Fibroblast of pulmonary artery (primary cell): ENCODE data around the gene NDFIP2.

ENCODE experiments used
- DNase-seq: peaks from one replicate; pipeline ENCODE4 v3.0.0-alpha.2; 2010; ENCODE audit warnings: low read depth
- H3K4me3 ChIP-seq: replicated peaks from 2 replicates; pipeline ENCODE4 v1.5.1; 2011; ENCODE audit warnings: low read depth, mild to moderate bottlenecking, control low read depth, low read length, moderate library complexity
- TF ChIP-seq, protein P1 (sequence below): IDR thresholded peaks from 2 replicates; pipeline ENCODE4 v1.5.1; 2011; ENCODE audit warnings: mild to moderate bottlenecking, control low read depth, low read length, inconsistent platforms; ENCODE audit errors: missing control alignments

NDFIP2 gene

GRCh38 chr13:79540504-79540903 lies 59.5 kb downstream of the NDFIP2 start:
- H3K4me3 ChIP-seq, result no peak overlapping the region
- no peak for DNase-seq
- TF ChIP-seq, protein P1, sequence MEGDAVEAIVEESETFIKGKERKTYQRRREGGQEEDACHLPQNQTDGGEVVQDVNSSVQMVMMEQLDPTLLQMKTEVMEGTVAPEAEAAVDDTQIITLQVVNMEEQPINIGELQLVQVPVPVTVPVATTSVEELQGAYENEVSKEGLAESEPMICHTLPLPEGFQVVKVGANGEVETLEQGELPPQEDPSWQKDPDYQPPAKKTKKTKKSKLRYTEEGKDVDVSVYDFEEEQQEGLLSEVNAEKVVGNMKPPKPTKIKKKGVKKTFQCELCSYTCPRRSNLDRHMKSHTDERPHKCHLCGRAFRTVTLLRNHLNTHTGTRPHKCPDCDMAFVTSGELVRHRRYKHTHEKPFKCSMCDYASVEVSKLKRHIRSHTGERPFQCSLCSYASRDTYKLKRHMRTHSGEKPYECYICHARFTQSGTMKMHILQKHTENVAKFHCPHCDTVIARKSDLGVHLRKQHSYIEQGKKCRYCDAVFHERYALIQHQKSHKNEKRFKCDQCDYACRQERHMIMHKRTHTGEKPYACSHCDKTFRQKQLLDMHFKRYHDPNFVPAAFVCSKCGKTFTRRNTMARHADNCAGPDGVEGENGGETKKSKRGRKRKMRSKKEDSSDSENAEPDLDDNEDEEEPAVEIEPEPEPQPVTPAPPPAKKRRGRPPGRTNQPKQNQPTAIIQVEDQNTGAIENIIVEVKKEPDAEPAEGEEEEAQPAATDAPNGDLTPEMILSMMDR, result no peak

DNA sequence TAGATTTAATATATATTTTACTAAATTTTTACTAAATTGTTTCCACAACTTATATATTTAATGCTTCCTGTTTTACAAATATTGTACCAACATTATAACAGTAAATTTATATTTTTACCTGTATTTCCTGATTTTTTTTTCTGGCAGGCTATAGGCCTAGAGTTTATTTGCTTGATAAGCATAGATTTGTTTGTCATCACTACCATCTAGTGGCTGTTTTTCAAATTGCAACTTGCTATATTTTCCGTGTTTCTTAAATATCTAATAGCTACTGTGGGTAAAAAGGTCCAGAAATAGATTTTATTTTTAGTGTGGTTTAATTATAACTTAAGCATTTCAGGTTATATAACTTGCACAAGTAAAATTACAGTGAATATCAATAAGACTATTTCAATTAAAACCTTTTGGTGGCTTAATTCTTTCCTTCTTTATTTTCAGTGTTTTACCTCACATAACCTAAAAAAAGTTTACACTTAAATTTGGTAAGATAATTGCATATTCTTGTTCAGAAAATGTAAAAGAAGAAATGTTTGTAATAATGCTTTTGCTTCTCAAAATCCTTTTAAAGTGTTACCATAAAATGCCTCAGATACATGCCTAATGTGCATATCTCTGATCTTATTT lies 60.6 kb downstream of the NDFIP2 start:
- DNase-seq, result peak; percentile 87
- H3K4me3 ChIP-seq, result no peak overlapping the region
- TF ChIP-seq, protein P1, result peak; percentile 66

GRCh38 chr13:79543883-79544282 lies 62.9 kb downstream of the NDFIP2 start:
- H3K4me3 ChIP-seq, result no peak overlapping the region
- TF ChIP-seq, protein P1, result no peak
- no peak for DNase-seq

DNA sequence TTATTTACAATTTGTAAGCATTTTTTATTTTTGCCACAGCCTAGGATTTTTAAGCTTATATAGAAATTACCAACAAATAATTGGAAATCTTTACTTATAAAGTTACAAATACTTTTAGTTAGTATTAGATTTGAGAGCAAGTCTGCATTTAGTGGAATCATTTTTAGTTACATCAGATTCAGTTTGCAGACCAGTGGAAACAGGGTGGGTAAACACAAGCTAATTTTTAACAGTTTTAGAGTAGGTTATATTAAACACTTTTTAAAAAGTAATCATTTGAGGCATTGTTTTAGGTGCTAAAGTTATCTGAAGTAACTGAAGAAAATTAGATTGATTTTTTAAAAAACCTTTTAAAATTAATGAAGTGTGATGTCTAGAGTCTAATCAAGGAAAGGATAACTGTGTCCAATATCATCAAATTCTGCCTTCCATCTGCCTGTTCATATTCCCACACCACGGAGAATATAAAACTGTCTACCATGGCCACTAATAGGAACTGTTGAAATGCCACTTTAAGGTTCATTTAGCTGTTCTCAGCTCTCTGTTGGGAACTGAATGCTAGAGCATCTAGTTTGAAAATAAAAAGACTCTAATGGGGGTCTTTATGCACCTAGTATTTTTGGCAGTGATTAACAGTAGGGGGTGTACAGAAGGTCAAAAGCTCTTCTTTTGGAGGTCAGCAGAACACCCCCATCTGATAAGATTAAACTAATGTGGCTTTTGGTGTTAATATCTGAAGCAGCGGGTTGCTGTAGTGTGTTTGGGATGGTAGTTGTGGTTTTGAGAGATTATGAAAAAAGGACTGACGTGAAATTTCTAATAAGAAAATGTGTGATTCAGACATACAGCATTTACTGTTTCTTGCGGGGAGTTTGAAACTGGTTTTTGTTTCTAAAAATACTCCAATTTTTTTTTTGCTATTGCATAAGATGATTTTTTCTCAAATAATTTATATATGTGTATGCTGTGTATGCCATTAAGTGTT lies 66.5 kb downstream of the NDFIP2 start:
- no peak for DNase-seq
- TF ChIP-seq, protein P1, result no peak
- H3K4me3 ChIP-seq, result no peak overlapping the region

DNA sequence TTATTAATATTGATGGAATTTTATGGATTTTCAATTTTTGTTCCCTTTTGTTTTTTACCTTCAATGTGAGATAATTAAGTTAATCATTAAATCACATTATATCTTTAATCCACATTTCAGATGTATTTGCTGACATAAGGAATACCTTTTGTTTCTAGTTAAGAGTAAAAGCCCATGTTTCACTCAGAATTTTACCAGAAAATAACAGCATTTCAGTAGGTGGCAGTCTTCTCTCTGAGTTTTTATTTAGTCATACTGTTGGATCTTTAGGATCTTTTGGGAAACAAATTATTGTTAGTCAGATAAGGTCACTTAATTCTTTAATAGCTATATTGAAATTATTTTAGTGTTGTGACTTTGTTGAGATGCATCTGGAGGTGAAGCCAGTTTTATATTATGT lies 67.9 kb downstream of the NDFIP2 start:
- TF ChIP-seq, protein P1, result peak; percentile 50
- DNase-seq, result peak; percentile 46
- no peak overlapping the region for H3K4me3 ChIP-seq

DNA sequence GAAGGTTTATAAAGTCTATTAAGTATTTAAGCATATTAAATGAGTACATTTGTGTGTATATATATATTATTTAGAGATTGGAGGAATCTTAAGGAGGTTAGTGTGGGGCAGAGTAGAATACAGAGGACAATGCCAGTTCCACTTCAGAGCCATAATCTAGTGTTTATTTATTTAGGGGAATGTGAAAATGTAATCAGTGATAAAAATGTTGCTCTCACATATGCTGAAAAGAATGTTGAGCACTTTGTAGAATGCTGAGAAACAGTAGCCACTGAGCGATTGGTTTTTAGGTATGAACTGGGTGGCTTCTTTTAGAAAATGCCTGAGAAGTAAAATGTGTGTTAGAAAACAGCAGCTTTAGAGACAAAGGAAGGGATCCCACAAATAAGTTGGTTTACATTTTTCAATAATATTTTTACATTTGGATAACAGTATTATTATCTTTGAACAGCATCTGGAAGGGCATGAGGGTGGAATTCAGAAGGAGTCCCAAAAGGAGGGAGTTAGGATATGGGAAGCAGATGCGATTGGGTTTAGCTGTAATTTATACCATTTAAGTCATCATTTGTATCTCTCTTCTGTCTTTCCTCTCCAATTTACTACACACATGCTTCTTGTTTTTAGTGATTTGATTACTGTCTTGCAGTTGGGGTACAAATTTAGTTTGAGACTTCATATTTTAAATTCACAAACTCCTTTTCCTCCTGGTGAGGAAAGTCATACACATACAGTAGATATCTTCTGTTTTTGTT lies 68.6 kb downstream of the NDFIP2 start:
- H3K4me3 ChIP-seq, result no peak overlapping the region
- TF ChIP-seq, protein P1, result no peak
- peak; percentile 32 for DNase-seq
